AG09319 (cell line): ENCODE results near the gene SREBF1.

Source experiments
- DNase-seq: peaks from one replicate; pipeline ENCODE4 v3.0.0-alpha.2; 2010; ENCODE audit warnings: low read depth; ENCODE audit errors: extremely low read depth
- TF ChIP-seq, protein P1 (sequence below): IDR thresholded peaks from 2 replicates; pipeline ENCODE4 v1.5.1; 2011; ENCODE audit warnings: low read depth, mild to moderate bottlenecking, inconsistent platforms, low read length, moderate library complexity

SREBF1 gene

DNA sequence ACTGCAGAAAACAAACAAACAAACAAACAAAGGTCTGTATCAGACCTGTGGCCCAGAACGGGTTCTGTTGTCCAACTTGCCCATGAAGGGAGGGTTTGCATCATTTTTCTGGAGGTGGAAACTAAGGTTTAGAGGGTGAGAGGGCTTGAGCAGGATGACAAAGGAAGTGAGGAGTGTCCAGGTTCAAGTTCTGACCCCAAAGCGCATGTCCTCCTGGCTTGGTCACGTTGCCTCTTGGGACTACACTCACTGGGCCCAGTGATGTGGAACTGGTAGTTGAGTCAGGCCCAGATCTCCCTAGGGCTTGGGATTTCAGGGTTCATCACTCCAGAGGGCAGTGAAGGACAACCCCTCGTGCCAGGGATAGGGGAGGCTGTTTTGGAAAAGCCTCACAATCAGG is 1.8 kb downstream of the SREBF1 start:
- no peak for DNase-seq
- TF ChIP-seq, protein P1, sequence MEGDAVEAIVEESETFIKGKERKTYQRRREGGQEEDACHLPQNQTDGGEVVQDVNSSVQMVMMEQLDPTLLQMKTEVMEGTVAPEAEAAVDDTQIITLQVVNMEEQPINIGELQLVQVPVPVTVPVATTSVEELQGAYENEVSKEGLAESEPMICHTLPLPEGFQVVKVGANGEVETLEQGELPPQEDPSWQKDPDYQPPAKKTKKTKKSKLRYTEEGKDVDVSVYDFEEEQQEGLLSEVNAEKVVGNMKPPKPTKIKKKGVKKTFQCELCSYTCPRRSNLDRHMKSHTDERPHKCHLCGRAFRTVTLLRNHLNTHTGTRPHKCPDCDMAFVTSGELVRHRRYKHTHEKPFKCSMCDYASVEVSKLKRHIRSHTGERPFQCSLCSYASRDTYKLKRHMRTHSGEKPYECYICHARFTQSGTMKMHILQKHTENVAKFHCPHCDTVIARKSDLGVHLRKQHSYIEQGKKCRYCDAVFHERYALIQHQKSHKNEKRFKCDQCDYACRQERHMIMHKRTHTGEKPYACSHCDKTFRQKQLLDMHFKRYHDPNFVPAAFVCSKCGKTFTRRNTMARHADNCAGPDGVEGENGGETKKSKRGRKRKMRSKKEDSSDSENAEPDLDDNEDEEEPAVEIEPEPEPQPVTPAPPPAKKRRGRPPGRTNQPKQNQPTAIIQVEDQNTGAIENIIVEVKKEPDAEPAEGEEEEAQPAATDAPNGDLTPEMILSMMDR = no peak

DNA sequence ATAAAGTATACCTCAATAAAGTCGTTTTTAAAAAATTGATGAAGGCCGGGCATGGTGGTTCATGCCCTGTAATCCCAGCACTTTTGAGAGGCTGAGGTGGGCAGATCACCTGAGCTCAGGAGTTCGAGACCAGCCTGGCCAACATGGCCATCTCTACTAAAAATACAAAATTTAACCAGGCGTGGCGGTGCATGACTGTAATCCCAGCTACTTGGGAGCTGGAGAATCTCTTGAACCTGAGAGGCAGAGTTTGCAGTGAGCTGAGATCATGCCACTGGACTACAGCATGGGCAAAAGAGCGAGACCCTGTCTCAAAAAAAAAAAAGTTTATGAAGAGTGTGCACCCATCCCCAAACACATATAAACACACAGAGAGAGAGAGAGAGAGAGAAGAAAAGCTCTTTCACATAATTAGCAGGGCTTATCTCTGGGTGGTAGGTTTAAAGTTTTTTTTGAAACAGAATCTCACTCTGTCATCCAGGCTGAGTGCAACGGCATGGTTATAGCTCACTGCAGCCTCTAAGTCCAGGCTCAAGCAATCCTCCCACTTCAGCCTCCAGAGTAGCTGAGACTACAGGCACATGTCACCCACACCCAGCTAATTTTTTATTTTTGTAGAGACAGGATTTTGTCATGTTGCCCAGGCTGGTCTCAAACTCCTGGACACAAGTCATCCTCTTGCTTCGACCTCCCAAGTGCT is 3.0 kb downstream of the SREBF1 start:
- DNase-seq = no peak
- TF ChIP-seq, protein P1 = no peak

DNA sequence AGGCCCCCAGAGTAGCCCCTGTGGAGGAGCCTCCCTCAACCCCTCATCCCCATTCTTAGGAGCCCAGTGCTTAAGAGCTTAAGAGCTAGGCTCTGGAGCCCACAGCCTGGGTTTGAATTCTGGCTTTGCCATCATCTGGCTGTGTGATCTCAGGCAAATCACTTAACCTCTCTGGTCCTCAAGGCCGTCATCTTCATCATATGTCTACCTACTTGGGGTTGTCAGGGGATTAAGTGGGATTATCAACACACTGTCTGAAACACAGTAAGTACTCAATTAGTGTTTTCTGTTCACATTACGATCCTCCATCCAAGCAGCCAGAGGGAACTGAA is 4.8 kb downstream of the SREBF1 start:
- TF ChIP-seq, protein P1 = no peak
- no peak for DNase-seq

DNA sequence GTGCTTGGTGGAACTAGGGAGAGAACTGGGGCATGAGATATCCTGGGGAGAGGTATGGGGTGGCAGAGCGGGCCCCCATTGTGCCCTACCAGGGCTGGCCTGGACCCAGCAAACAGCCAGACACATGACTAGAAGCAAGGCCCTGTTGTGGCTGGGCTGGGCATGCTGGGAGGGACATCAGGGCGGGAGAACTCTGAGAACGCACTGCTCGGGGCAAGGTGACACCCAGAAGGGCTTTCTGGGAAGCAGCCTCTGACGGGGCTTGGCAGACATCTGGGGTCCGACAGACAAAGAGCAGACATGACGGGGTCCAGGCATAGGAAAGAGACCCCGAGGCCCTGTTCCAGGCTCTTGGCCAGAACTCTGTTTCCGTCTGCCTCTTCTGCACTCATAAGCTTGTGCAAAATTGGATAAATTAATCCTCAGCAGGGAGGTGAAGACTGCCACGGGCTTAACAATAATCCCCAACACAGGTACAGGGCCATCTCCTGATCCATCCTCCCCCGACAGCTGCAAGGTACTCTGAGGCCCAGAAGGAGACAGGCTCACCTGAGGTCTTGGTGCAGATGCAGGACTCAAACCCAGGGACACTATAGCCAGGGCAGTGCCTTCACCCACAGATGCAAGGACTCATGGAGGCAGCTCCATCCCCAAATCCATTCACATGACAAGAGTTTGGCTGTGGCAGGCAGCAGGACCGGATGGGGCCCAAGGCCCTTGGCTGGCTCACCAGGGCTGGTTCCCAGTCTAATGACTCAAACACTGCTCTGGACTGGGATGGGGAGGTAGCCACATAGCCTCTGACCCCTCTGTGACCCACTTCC is 5.4 kb downstream of the SREBF1 start:
- DNase-seq = no peak
- TF ChIP-seq, protein P1 = no peak

DNA sequence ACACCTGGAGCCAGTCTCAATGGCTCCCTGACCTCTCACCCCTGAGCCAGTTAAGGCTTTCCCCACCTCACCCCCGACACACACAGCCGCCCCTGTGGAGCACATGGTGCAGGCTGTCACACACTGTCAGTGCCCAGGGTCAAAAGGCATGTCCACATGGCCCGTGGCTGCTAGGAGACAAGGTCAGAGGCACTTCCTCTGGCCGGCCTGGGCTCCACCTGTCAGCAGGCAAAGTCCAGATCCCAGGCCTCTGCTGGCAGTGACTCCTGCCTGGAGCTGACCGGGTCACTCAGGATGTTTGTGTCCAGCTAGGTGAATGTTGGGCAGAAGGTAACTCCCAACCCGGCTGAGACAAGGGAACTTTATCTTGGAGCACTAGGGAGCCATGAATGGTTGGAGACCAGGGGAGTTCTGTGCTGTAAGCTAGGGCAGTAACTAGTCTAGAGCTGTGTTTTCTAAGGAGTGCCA is 6.0 kb downstream of the SREBF1 start:
- DNase-seq = no peak
- TF ChIP-seq, protein P1 = no peak

DNA sequence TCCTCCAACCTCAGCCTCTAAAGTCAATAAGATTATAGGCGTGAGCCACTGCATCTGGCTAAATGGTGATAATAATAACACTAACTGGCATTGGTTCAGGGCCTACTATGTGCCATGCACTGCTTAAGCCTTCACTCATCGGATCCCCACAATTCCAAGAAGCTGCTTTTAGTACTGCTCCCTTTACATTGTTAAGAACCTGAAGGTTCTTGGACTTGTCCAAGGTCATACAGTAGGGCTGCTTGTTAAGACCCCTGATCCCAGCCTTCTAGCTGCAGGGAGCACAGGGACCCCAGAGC is 6.6 kb downstream of the SREBF1 start:
- TF ChIP-seq, protein P1 = no peak
- DNase-seq = no peak

DNA sequence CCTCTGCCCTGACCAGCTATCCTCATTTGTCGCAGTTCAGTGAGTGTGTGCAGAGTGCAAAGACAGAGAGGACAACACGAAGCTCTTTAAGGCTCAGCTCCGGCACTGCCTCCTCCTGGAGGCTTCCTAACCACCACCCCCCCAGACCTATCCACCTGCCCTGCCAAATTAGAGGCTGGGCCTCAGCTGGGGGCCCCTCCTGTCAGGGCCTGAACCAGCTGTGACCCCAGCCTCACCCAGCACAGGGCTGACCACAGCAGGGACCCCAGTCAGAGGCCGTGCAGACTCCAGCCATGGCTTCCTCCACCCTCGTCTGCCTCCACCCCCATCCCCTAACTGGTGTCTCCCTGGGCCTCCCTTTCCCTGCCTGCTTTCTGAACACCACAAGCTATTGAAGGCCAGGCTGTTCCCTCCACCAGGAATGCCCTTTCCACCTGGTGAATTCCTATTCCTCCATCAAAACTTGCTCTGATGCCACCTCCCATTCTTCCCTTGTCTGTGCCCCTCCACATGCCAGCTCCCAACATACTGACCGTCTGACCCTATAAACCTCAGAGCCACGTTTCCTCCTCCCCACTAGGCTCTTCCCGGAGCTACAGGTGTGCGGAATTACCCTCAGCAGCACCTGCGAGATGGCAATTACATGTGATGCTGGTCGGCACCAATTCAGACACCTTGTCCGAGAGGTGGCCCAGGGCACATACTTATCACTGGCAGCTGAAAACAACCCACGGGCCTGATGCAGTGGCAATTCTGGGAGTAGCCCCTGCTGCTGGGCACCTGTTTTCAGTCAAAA is 8.8 kb downstream of the SREBF1 start:
- no peak for DNase-seq
- TF ChIP-seq, protein P1 = no peak
